Mesenchymal stem cell (in vitro differentiated cells and primary cell): ENCODE measurements around the gene RPLP2.

Experiments
- DNase-seq: peaks from one replicate; pipeline ENCODE4 v3.0.0-alpha.2; 2013
- H2AFZ ChIP-seq: one replicate; pipeline ENCODE4 v1.6.1; 2013; ENCODE audit warnings: low read depth, mild to moderate bottlenecking, control low read depth, inconsistent platforms, low read length, moderate library complexity
- H2AK5ac ChIP-seq: 2 replicates; pipeline ENCODE4 v1.6.1; 2013; ENCODE audit warnings: low read length, moderate library complexity, mild to moderate bottlenecking, inconsistent platforms; ENCODE audit not compliant: severe bottlenecking
- H2BK120ac ChIP-seq: one replicate; pipeline ENCODE4 v1.6.1; 2013; ENCODE audit warnings: low read depth, mild to moderate bottlenecking, inconsistent platforms, low read length, moderate library complexity
- H2BK12ac ChIP-seq, 2 experiments: one replicate each; pipeline ENCODE4 v1.6.1; 2013; ENCODE audit warnings: inconsistent platforms in 2 of 2, low read length in 2 of 2, mild to moderate bottlenecking in 2 of 2, moderate library complexity in 2 of 2, control low read depth in 1 of 2
- H2BK15ac ChIP-seq: one replicate; pipeline ENCODE4 v1.6.1; 2013; ENCODE audit warnings: mild to moderate bottlenecking, low read depth, inconsistent platforms; ENCODE audit not compliant: poor library complexity, severe bottlenecking
- H2BK5ac ChIP-seq: 2 replicates; pipeline ENCODE4 v1.6.1; 2013; ENCODE audit warnings: low read depth, mild to moderate bottlenecking, low read length, control low read depth, inconsistent platforms; ENCODE audit not compliant: poor library complexity, severe bottlenecking
- H3K14ac ChIP-seq, 2 experiments: one replicate each; pipeline ENCODE4 v1.6.1; 2013; ENCODE audit warnings: inconsistent platforms in 2 of 2, low read length in 2 of 2, control low read depth in 1 of 2, mild to moderate bottlenecking in 1 of 2, moderate library complexity in 1 of 2
- H3K18ac ChIP-seq, 2 experiments: one replicate each; pipeline ENCODE4 v1.6.1; 2013; ENCODE audit warnings: inconsistent platforms in 2 of 2, low read length in 2 of 2, control low read depth in 1 of 2, low read depth in 1 of 2, mild to moderate bottlenecking in 1 of 2
- H3K23ac ChIP-seq, 2 experiments: one replicate each; pipeline ENCODE4 v1.6.1; 2013; ENCODE audit warnings: inconsistent platforms in 2 of 2, low read length in 2 of 2, mild to moderate bottlenecking in 2 of 2, moderate library complexity in 2 of 2, control low read depth in 1 of 2
- H3K27ac ChIP-seq: 2 replicates; pipeline ENCODE4 v1.5.1; 2013; ENCODE audit warnings: mild to moderate bottlenecking, moderate library complexity, low read length, control low read depth, inconsistent platforms; ENCODE audit not compliant: poor library complexity, severe bottlenecking
- H3K27me3 ChIP-seq, 2 experiments: 2 replicates each; pipeline versions ENCODE4 v1.6.1 to v1.7.0; 2013; ENCODE audit warnings: low read length in 2 of 2, mild to moderate bottlenecking in 2 of 2, moderate library complexity in 2 of 2, control low read depth in 1 of 2, inconsistent platforms in 1 of 2; ENCODE audit not compliant: control insufficient read depth in 1 of 2, insufficient read depth in 1 of 2
- H3K36me3 ChIP-seq, 2 experiments: 2 replicates each; pipeline versions ENCODE4 v1.6.1 to v1.7.0; 2013; ENCODE audit warnings: low read length in 2 of 2, control low read depth in 1 of 2, inconsistent platforms in 1 of 2, low read depth in 1 of 2, mild to moderate bottlenecking in 1 of 2; ENCODE audit not compliant: insufficient read depth in 2 of 2, control insufficient read depth in 1 of 2
- H3K4ac ChIP-seq, 2 experiments: one replicate each; pipeline ENCODE4 v1.6.1; 2013; ENCODE audit warnings: inconsistent platforms in 2 of 2, low read length in 2 of 2, mild to moderate bottlenecking in 2 of 2, moderate library complexity in 2 of 2, control low read depth in 1 of 2, low read depth in 1 of 2
- H3K4me1 ChIP-seq: 2 replicates; pipeline ENCODE4 v1.6.1; 2013; ENCODE audit warnings: low read depth, low read length, control low read depth; ENCODE audit not compliant: control insufficient read depth, insufficient read depth
- H3K4me2 ChIP-seq: 2 replicates; pipeline ENCODE4 v1.6.1; 2013; ENCODE audit warnings: low read length, mild to moderate bottlenecking, inconsistent platforms; ENCODE audit not compliant: poor library complexity, severe bottlenecking
- H3K4me3 ChIP-seq, 2 experiments: 2 replicates each; pipeline versions ENCODE4 v1.5.1 to v1.7.0; 2013; ENCODE audit warnings: low read length in 2 of 2, mild to moderate bottlenecking in 2 of 2, control low read depth in 1 of 2, low read depth in 1 of 2; ENCODE audit not compliant: insufficient read depth in 1 of 2
- H3K79me1 ChIP-seq: replicated peaks from 2 replicates; pipeline ENCODE4 v1.6.1; 2013; ENCODE audit warnings: mild to moderate bottlenecking, control low read depth, low read length, inconsistent platforms; ENCODE audit not compliant: poor library complexity, severe bottlenecking
- H3K9ac ChIP-seq: 2 replicates; pipeline ENCODE4 v1.7.0; 2013; ENCODE audit warnings: mild to moderate bottlenecking, low read length, moderate library complexity
- H3K9me3 ChIP-seq: 2 replicates; pipeline ENCODE4 v1.7.0; 2013; ENCODE audit warnings: mild to moderate bottlenecking, low read length; ENCODE audit not compliant: control insufficient read depth
- H4K8ac ChIP-seq: one replicate; pipeline ENCODE4 v1.6.1; 2013; ENCODE audit warnings: inconsistent platforms, mild to moderate bottlenecking, low read length, moderate library complexity
- H4K91ac ChIP-seq: one replicate; pipeline ENCODE4 v1.6.1; 2013; ENCODE audit warnings: mild to moderate bottlenecking, low read length, inconsistent platforms
- WGBS: methylation state at CpG from one replicate; pipeline ENCODE4 v1.1.7; 2013; ENCODE audit warnings: mixed read lengths; 5-methylcytosine and 5-hydroxymethylcytosine counted together

Gene RPLP2

GRCh38 chr11:772429-773390, 37.1 kb upstream of the RPLP2 start:
- Histone ChIP-seq H3K4me3 (no peak overlapping the region), H3K18ac (no peak overlapping the region), H3K27ac (no peak overlapping the region), H3K4me2 (no peak overlapping the region), H3K4me1 (peaks cover 37% of the 10 kb centered on the region), H4K91ac (no peak overlapping the region), H2BK15ac (no peak overlapping the region), H3K9ac (no peak overlapping the region), H3K9me3 (no peaks in the 10 kb centered on the region), H2AFZ (no peak overlapping the region), H3K36me3 (peaks cover 45 to 62% of the 10 kb centered on the region in 2 experiments), H3K14ac (no peak overlapping the region), H3K23ac (no peak overlapping the region), H2BK120ac (no peak overlapping the region), H2AK5ac (no peak overlapping the region), H2BK5ac (no peak overlapping the region), H4K8ac (no peak overlapping the region), H3K27me3 (no peaks in the 10 kb centered on the region), H2BK12ac (no peak overlapping the region), H3K4ac (no peak overlapping the region), H3K79me1 (peaks cover 31% of the 10 kb centered on the region)
- WGBS: 95% methylated on average over 34 of the region's 34 CpGs
- no peak for DNase-seq

DNA sequence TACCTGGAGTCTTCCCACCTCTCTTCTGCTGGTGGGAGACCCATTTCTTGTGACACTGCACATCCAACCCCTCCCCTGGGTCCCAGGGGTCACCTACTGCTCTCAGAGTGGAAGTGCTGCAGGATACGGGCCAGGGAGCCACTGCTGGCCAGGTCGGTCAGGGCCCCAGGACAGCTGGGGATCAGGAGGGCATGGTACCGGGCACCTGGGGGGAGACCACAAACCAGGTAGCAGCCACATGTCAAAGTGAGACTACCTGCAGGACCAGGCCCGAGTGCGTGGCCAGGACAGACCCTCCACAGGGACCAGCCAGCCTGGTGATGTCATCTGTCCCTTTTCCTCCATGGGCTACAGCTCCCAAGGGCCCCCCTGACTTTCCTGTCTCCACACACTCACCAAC, 36.3 kb upstream of the RPLP2 start:
- H2AK5ac ChIP-seq: no peak overlapping the region
- peak overlapping the region in 1 of 2 experiments; percentile 3 for H3K23ac ChIP-seq
- H2BK120ac ChIP-seq: no peak overlapping the region
- H3K27me3 ChIP-seq: no peaks in the 10 kb centered on the region
- H3K4ac ChIP-seq: no peak overlapping the region
- no peak overlapping the region for H3K14ac ChIP-seq
- H3K4me3 ChIP-seq: no peak overlapping the region
- H3K4me2 ChIP-seq: no peak overlapping the region
- no peak overlapping the region for H3K18ac ChIP-seq
- H4K8ac ChIP-seq: no peak overlapping the region
- peak overlapping the region; percentile 43 for H4K91ac ChIP-seq
- H3K9ac ChIP-seq: no peak overlapping the region
- H2AFZ ChIP-seq: no peak overlapping the region
- H2BK12ac ChIP-seq: no peak overlapping the region
- WGBS: 83% methylated on average over 5 of the region's 5 CpGs
- no peak overlapping the region for H3K27ac ChIP-seq
- H2BK15ac ChIP-seq: no peak overlapping the region
- H3K79me1 ChIP-seq: peaks cover 33% of the 10 kb centered on the region
- H3K4me1 ChIP-seq: peaks cover 42% of the 10 kb centered on the region
- no peak for DNase-seq
- H3K36me3 ChIP-seq: peaks cover 45 to 63% of the 10 kb centered on the region in 2 experiments
- no peaks in the 10 kb centered on the region for H3K9me3 ChIP-seq
- no peak overlapping the region for H2BK5ac ChIP-seq

- no peak overlapping the region for H4K91ac ChIP-seq
- H3K79me1 ChIP-seq: peaks cover 34% of the 10 kb centered on the region
- no peak overlapping the region for H3K14ac ChIP-seq
- H2AK5ac ChIP-seq: no peak overlapping the region
- no peak overlapping the region for H2BK120ac ChIP-seq
- no peak overlapping the region for H3K4me3 ChIP-seq
- no peaks in the 10 kb centered on the region for H3K9me3 ChIP-seq
- 94% methylated on average over 9 of the region's 9 CpGs for WGBS
- H3K27ac ChIP-seq: no peak overlapping the region
- H4K8ac ChIP-seq: no peak overlapping the region
- H2BK5ac ChIP-seq: no peak overlapping the region
- DNase-seq: no peak
- H3K4me2 ChIP-seq: no peak overlapping the region
- H3K18ac ChIP-seq: no peak overlapping the region
- no peak overlapping the region for H3K4ac ChIP-seq
- H3K23ac ChIP-seq: peak overlapping the region in 1 of 2 experiments; percentile 3
- no peak overlapping the region for H2BK15ac ChIP-seq
- H3K36me3 ChIP-seq: peaks cover 46 to 67% of the 10 kb centered on the region in 2 experiments
- no peak overlapping the region for H2AFZ ChIP-seq
- H3K9ac ChIP-seq: no peak overlapping the region
- no peaks in the 10 kb centered on the region for H3K27me3 ChIP-seq
- H2BK12ac ChIP-seq: no peak overlapping the region
- H3K4me1 ChIP-seq: peaks cover 43% of the 10 kb centered on the region
These were observed 35.9 kb upstream of the RPLP2 start for GRCh38 chr11:773830-774229.

- no peak overlapping the region for H2BK120ac ChIP-seq
- no peak overlapping the region for H2BK12ac ChIP-seq
- 85% methylated on average over 20 of the region's 20 CpGs for WGBS
- H3K79me1 ChIP-seq: peaks cover 43% of the 10 kb centered on the region
- no peak overlapping the region for H3K14ac ChIP-seq
- H3K4me2 ChIP-seq: no peak overlapping the region
- peaks cover 53% of the 10 kb centered on the region for H3K4me1 ChIP-seq
- no peak overlapping the region for H3K23ac ChIP-seq
- H2AFZ ChIP-seq: no peak overlapping the region
- H2BK15ac ChIP-seq: no peak overlapping the region
- H3K27ac ChIP-seq: no peak overlapping the region
- DNase-seq: peak; percentile 33
- no peaks in the 10 kb centered on the region for H3K27me3 ChIP-seq
- no peak overlapping the region for H4K8ac ChIP-seq
- peak overlapping the region in 1 of 2 experiments; percentile 96 for H3K4me3 ChIP-seq
- no peak overlapping the region for H4K91ac ChIP-seq
- H2BK5ac ChIP-seq: no peak overlapping the region
- no peak overlapping the region for H2AK5ac ChIP-seq
- peaks cover 46 to 69% of the 10 kb centered on the region in 2 experiments for H3K36me3 ChIP-seq
- H3K9ac ChIP-seq: peak overlapping the region; percentile 93
- H3K18ac ChIP-seq: no peak overlapping the region
- no peak overlapping the region for H3K4ac ChIP-seq
- H3K9me3 ChIP-seq: no peaks in the 10 kb centered on the region
These were observed 34.7 kb upstream of the RPLP2 start for GRCh38 chr11:774873-775592.
